DND-41 (cell line): ENCODE data around the gene LAMB4.

Experiments
- ATAC-seq: fragments of 200-7000 bp; cut with Tn5 transposase; 3 replicates; pipeline ENCODE4 v1.9.1; 2021; ENCODE audit warnings: low read depth; ENCODE audit not compliant: insufficient read depth
- DNase-seq: peaks from one replicate; pipeline ENCODE4 v3.0.0-alpha.2; 2020
- H2AFZ ChIP-seq: 2 replicates; pipeline ENCODE4 v1.6.0; 2012; ENCODE audit warnings: low read depth, low read length
- H3K27ac ChIP-seq: 2 replicates; pipeline ENCODE4 v1.5.1; 2012; ENCODE audit warnings: low read length, inconsistent platforms
- H3K27me3 ChIP-seq: fragments of 200-600 bp; sonication (generic); 2 replicates; pipeline ENCODE4 v1.6.0; 2012; ENCODE audit warnings: low read length, mild to moderate bottlenecking, inconsistent platforms; ENCODE audit not compliant: insufficient read depth, poor library complexity
- H3K36me3 ChIP-seq: 2 replicates; pipeline ENCODE4 v1.5.1; 2012; ENCODE audit warnings: low read length, inconsistent platforms; ENCODE audit not compliant: insufficient read depth
- H3K4me1 ChIP-seq: 2 replicates; pipeline ENCODE4 v1.5.1; 2012; ENCODE audit warnings: mild to moderate bottlenecking, low read length; ENCODE audit not compliant: insufficient read depth
- H3K4me2 ChIP-seq: 2 replicates; pipeline ENCODE4 v1.6.0; 2012; ENCODE audit warnings: mild to moderate bottlenecking, moderate library complexity, low read length, inconsistent platforms; ENCODE audit not compliant: insufficient read depth
- H3K4me3 ChIP-seq, 2 experiments: fragments of 200-600 bp in 1 of 2; shearing (Covaris generic) in 1 of 2; 2 replicates each; pipeline ENCODE4 v1.5.1; 2012 to 2016; ENCODE audit warnings: inconsistent platforms in 2 of 2, low read length in 2 of 2, mild to moderate bottlenecking in 2 of 2, low read depth in 1 of 2, moderate library complexity in 1 of 2
- H3K79me2 ChIP-seq: 2 replicates; pipeline ENCODE4 v1.6.0; 2012; ENCODE audit warnings: low read length, inconsistent platforms; ENCODE audit not compliant: insufficient read depth
- H3K9ac ChIP-seq: 2 replicates; pipeline ENCODE4 v1.6.0; 2012; ENCODE audit warnings: low read depth, mild to moderate bottlenecking, inconsistent platforms, low read length, moderate library complexity
- H3K9me3 ChIP-seq: 2 replicates; pipeline ENCODE4 v1.5.1; 2012; ENCODE audit warnings: low read length, moderate library complexity, mild to moderate bottlenecking, inconsistent platforms; ENCODE audit not compliant: insufficient read depth, severe bottlenecking
- H4K20me1 ChIP-seq: 2 replicates; pipeline ENCODE4 v1.6.0; 2012; ENCODE audit warnings: low read length; ENCODE audit not compliant: insufficient read depth
- EZH2 ChIP-seq: IDR thresholded peaks from 3 replicates; pipeline ENCODE4 v1.6.1; 2012; ENCODE audit warnings: borderline replicate concordance, low read depth, mild to moderate bottlenecking, moderate library complexity, low read length, inconsistent platforms; ENCODE audit not compliant: severe bottlenecking
- TF ChIP-seq, protein P1 (sequence below): IDR thresholded peaks from 2 replicates; pipeline ENCODE4 v1.5.1; 2012; ENCODE audit warnings: borderline replicate concordance, low read length, moderate library complexity, mild to moderate bottlenecking; ENCODE audit not compliant: poor library complexity, severe bottlenecking; ENCODE audit errors: extremely low read depth

The LAMB4 gene

DNA sequence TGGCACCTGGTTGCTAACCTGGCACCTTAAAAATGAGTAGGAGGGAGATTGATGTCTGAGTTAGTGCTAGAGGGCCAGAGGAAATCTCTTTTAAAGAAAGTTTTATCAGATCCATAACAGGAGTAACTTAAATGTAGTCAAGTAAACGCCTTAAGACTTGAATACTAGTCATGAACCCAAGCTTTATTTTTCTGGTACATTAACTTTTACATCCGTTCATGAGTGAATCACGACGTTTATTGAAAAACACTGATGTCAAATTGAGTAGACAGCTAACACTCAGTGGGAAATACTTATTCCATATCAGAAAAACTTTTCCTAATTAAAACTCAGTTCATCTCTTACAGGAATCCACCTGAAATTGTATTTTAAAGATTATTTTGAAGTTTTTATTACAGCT is 120.3 kb downstream of the LAMB4 start:
- Histone ChIP-seq H4K20me1 (no peaks in the 10 kb centered on the region), H3K4me2 (no peak overlapping the region), H3K4me3 (no peak overlapping the region), H2AFZ (no peak overlapping the region), H3K27ac (no peak overlapping the region), H3K36me3 (no peaks in the 10 kb centered on the region), H3K9ac (no peak overlapping the region), H3K27me3 (peaks cover 6% of the 10 kb centered on the region), H3K4me1 (no peaks in the 10 kb centered on the region), H3K9me3 (no peaks in the 10 kb centered on the region), H3K79me2 (no peaks in the 10 kb centered on the region)
- ATAC-seq (no peak), DNase-seq (no peak)
- no peak for TF ChIP-seq EZH2
- TF ChIP-seq, protein P1, sequence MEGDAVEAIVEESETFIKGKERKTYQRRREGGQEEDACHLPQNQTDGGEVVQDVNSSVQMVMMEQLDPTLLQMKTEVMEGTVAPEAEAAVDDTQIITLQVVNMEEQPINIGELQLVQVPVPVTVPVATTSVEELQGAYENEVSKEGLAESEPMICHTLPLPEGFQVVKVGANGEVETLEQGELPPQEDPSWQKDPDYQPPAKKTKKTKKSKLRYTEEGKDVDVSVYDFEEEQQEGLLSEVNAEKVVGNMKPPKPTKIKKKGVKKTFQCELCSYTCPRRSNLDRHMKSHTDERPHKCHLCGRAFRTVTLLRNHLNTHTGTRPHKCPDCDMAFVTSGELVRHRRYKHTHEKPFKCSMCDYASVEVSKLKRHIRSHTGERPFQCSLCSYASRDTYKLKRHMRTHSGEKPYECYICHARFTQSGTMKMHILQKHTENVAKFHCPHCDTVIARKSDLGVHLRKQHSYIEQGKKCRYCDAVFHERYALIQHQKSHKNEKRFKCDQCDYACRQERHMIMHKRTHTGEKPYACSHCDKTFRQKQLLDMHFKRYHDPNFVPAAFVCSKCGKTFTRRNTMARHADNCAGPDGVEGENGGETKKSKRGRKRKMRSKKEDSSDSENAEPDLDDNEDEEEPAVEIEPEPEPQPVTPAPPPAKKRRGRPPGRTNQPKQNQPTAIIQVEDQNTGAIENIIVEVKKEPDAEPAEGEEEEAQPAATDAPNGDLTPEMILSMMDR: no peak

DNA sequence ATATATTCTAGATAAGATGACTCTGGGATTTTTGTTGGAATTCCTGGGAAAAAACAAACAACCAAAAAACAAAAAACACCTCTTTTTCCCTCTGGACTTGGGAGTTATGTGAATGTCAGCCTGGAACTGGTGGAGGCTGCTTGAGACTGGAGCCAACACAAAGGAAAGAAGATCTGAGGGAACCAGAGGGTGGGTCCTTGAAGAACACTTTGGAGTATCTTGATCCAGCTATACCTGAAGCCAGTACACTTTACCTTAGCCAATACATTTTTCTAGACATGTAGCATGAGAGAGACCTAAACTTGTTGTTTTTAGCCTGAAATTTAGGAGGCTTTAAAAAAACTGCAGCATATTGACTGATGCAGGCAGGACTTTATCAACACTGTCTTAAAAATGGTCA is 121.3 kb downstream of the LAMB4 start:
- Histone ChIP-seq H3K27me3 (peaks cover 10% of the 10 kb centered on the region), H3K4me2 (no peak overlapping the region), H3K4me3 (no peak overlapping the region), H2AFZ (no peak overlapping the region), H3K27ac (no peak overlapping the region), H3K36me3 (no peaks in the 10 kb centered on the region), H4K20me1 (no peaks in the 10 kb centered on the region), H3K79me2 (no peaks in the 10 kb centered on the region), H3K9ac (no peak overlapping the region), H3K4me1 (no peaks in the 10 kb centered on the region), H3K9me3 (no peaks in the 10 kb centered on the region)
- no peak for DNase-seq
- ATAC-seq: no peak
- no peak for TF ChIP-seq EZH2
- TF ChIP-seq, protein P1: no peak

DNA sequence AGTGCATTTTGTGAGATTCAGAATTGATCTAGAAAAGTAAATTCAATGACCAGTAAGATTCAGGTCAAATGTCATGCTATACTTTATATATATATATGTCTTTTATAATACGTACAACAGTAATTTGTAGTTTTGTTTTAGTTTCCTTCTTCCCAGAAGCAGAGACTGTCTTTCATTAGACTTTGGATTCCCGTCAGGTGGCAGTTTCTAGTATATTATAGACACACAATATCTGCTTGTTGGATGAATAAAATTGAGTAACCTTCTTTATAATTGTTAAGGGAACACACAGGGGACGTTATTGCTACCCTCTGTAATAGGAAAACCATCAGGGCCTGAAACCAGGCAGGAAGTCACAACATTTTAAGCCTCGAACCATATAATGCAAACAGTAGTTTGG is 121.9 kb downstream of the LAMB4 start:
- Histone ChIP-seq H3K4me1 (no peaks in the 10 kb centered on the region), H3K27ac (no peak overlapping the region), H3K4me2 (no peak overlapping the region), H3K36me3 (no peaks in the 10 kb centered on the region), H2AFZ (no peak overlapping the region), H3K79me2 (no peaks in the 10 kb centered on the region), H3K9me3 (no peaks in the 10 kb centered on the region), H3K4me3 (no peak overlapping the region), H4K20me1 (no peaks in the 10 kb centered on the region), H3K27me3 (peaks cover 10% of the 10 kb centered on the region), H3K9ac (no peak overlapping the region)
- DNase-seq (no peak), ATAC-seq (no peak)
- TF ChIP-seq, protein P1: no peak
- no peak for TF ChIP-seq EZH2

DNA sequence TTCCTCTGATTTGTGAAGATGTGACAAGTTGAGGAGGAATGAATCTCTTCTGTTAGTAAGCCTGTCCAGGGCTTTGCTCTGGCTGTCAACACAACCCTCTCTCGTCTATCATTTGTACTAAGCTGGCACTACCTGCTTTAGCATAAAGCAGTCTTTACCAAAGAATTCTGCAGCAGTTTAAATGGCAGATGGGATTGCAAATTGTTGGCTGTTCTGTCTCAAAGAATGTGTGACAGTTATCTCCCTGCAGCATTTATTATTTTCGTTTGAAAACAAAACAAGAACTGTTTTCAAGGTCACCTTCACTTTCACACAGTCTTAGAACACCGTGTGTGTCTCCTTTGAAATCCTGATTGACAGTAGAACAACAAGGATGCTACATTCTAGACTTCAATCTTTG is 122.4 kb downstream of the LAMB4 start:
- DNase-seq: no peak
- Histone ChIP-seq H3K4me3 (no peak overlapping the region), H4K20me1 (no peaks in the 10 kb centered on the region), H2AFZ (no peak overlapping the region), H3K79me2 (no peaks in the 10 kb centered on the region), H3K4me1 (no peaks in the 10 kb centered on the region), H3K27me3 (peaks cover 10% of the 10 kb centered on the region), H3K27ac (no peak overlapping the region), H3K36me3 (no peaks in the 10 kb centered on the region), H3K4me2 (no peak overlapping the region), H3K9ac (no peak overlapping the region), H3K9me3 (no peaks in the 10 kb centered on the region)
- ATAC-seq: no peak
- TF ChIP-seq, protein P1: no peak
- TF ChIP-seq EZH2: no peak
